Prostate gland (tissue), 2 donors: Measurements from ENCODE around the gene RPL29. TPM values are rescaled to one million over a fixed set of nuclear protein-coding genes. Genes with fewer than 3 reads are reported as not detected.

Experiments
- DNase-seq: peaks from one replicate; pipeline ENCODE4 v3.0.0-alpha.2; 2019; ENCODE audit warnings: low spot score
- H3K27ac ChIP-seq, 2 donors: fragments of 200-600 bp; sonication (generic); 2 replicates each; pipeline ENCODE4 v1.5.1; 2017 to 2019
- H3K27me3 ChIP-seq: fragments of 200-600 bp; sonication (generic); replicated peaks from 2 replicates; pipeline ENCODE4 v1.5.1; 2019; ENCODE audit not compliant: insufficient read depth
- H3K36me3 ChIP-seq, 2 donors: fragments of 200-600 bp; sonication (generic); 1 replicate in 1 of 2; 2 replicates in 1 of 2; pipeline versions ENCODE4 v1.5.1 to v1.8.1; 2017 to 2019
- H3K4me1 ChIP-seq: fragments of 200-600 bp; sonication (generic); replicated peaks from 2 replicates; pipeline ENCODE4 v1.5.1; 2019
- H3K4me3 ChIP-seq, 2 donors: fragments of 200-600 bp; sonication (generic); 2 replicates each; pipeline ENCODE4 v1.5.1; 2017 to 2019
- H3K9me3 ChIP-seq: fragments of 200-600 bp; sonication (generic); 2 replicates; pipeline ENCODE4 v1.5.1; 2017
- CTCF ChIP-seq, 4 experiments: fragments of 200-600 bp in 2 of 4; fragments of 450-650 bp in 2 of 4; sonication (generic) in 2 of 4; IDR thresholded peaks; 1 replicate in 3 of 4; 2 replicates in 1 of 4; pipeline ENCODE4 v1.5.1; 2016 to 2019; ENCODE audit warnings: antibody characterized with exemption in 4 of 4, mild to moderate bottlenecking in 2 of 4, moderate library complexity in 2 of 4
- POLR2A ChIP-seq: fragments of 450-650 bp; IDR thresholded peaks from one replicate; pipeline ENCODE4 v1.6.1; 2016; ENCODE audit warnings: antibody characterized with exemption, mild to moderate bottlenecking
- POLR2AphosphoS5 ChIP-seq: sonication (generic); formaldehyde crosslinking; IDR thresholded peaks from one replicate; pipeline ENCODE4 v1.6.1; 2017; ENCODE audit warnings: antibody characterized with exemption
- WGBS: methylation state at CpG from one replicate; pipeline ENCODE4 v1.1.5; 2018; 5-methylcytosine and 5-hydroxymethylcytosine counted together
- intact Hi-C: fragments of 100-400 bp; cut with DNase I; formaldehyde crosslinking; loops from one replicate; pipeline ENCODE4 v1.14.2; 2022
- total RNA-seq, 2 donors: library from RNA; depleted of rRNA; stranded (reverse); fragments of >200 nt; gene quantifications; one replicate each; pipeline ENCODE4 v1.1.0, GENCODE V29; 2016

The RPL29 gene
- total RNA-seq, 2 donors from 2014 or later: 1,249 to 2,015 TPM

DNA sequence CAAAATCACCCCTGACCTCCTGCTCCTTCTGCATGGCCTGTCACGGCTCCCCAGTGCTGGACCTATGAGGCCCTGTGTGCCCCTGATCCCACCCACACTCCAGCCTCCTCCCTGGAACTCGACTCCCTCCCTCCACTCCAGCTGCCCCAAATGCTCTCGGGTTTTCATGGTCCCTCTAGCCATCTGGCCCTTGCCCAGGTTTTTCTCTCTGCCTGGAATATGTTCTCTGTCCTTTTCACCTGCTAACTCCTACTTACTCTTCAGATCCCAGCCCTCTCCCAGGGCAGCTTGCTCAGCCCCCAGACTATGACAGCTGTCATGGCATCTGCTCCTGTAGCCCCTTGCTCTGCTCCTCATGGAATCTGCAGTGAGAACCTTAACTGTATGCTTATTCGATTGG, 30.3 kb upstream of the RPL29 start:
- H3K27ac ChIP-seq: no peak overlapping the region
- H3K4me1 ChIP-seq: no peaks in the 10 kb centered on the region
- intact Hi-C loops: no loop called here
- no peaks in the 10 kb centered on the region for H3K9me3 ChIP-seq
- H3K27me3 ChIP-seq: no peaks in the 10 kb centered on the region
- TF ChIP-seq POLR2A (no peak), CTCF (IDR thresholded peaks at IDR 0.05) (no peak), POLR2AphosphoS5 (no peak)
- no peak for DNase-seq
- whole genome bisulfite sequencing: 59% methylated on average over 4 of the region's 4 CpGs
- no peak overlapping the region for H3K4me3 ChIP-seq
- H3K36me3 ChIP-seq: no peaks in the 10 kb centered on the region

DNA sequence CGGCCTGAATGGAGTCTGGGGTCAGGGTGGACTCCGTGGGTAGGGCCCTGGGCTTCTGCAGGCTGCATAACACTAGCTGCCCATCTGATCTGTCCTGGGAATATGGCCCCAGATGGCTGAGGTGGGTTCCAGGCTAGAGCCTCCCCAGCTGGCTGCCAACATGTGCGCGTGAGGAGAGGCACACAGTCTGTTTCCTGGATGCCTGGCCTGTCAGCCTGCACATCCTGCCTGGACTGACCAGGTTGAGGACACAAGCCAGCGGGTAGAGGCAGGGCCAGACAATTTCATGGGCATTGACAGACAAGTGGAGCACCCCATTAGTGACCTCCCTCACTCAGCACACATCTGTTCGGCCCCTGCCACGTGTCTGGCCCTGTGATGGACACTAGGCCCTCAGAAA, 29.8 kb upstream of the RPL29 start:
- no peak overlapping the region for H3K4me3 ChIP-seq
- no peaks in the 10 kb centered on the region for H3K9me3 ChIP-seq
- no peak overlapping the region for H3K27ac ChIP-seq
- no peaks in the 10 kb centered on the region for H3K4me1 ChIP-seq
- H3K36me3 ChIP-seq: no peaks in the 10 kb centered on the region
- DNase-seq: no peak
- TF ChIP-seq POLR2AphosphoS5 (no peak), CTCF (IDR thresholded peaks at IDR 0.05) (no peak), POLR2A (no peak)
- intact Hi-C loops: no loop called here
- H3K27me3 ChIP-seq: no peaks in the 10 kb centered on the region
- WGBS: 74% methylated on average over 7 of the region's 7 CpGs

DNA sequence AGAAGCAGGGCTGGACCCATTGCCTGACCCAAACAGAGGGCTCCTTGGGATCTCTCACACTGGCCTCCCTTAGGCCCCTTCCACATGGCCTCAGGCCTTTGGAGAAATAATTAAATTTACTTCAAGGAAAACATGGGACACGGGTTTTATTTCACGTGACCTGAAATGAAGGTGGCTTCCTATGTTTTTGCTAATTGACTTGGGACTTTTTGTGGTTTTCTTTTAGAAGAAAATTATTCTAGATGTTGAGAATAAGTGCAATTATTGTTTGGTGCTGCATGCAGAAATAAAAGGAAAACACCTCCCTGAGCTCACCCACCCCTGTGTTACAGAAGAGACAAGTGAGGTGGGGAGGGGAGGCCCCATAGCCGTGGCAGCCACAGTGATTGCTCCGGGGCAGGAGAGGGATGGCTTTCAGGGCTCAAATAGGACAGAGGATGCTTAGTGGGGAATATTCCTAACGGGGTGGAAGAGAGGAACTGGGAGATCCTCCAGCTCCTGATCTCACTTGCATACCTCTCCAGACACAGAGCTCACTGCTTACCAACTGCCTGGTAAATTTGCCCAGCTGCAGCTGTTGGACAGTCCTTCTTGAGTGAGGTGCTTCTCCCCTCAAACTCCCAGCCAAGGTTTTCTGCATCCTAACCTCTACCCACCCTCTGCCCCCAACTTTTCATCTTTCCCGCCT, 29.2 kb upstream of the RPL29 start:
- intact Hi-C loops: no loop called here
- no peak overlapping the region for H3K4me3 ChIP-seq
- 76% methylated on average over 6 of the region's 6 CpGs for WGBS
- H3K9me3 ChIP-seq: no peaks in the 10 kb centered on the region
- DNase-seq: no peak
- H3K27me3 ChIP-seq: no peaks in the 10 kb centered on the region
- no peaks in the 10 kb centered on the region for H3K36me3 ChIP-seq
- no peak for TF ChIP-seq POLR2AphosphoS5
- TF ChIP-seq POLR2A: no peak
- no peak for TF ChIP-seq CTCF (IDR thresholded peaks at IDR 0.05)
- H3K4me1 ChIP-seq: no peaks in the 10 kb centered on the region
- H3K27ac ChIP-seq: no peak overlapping the region

DNA sequence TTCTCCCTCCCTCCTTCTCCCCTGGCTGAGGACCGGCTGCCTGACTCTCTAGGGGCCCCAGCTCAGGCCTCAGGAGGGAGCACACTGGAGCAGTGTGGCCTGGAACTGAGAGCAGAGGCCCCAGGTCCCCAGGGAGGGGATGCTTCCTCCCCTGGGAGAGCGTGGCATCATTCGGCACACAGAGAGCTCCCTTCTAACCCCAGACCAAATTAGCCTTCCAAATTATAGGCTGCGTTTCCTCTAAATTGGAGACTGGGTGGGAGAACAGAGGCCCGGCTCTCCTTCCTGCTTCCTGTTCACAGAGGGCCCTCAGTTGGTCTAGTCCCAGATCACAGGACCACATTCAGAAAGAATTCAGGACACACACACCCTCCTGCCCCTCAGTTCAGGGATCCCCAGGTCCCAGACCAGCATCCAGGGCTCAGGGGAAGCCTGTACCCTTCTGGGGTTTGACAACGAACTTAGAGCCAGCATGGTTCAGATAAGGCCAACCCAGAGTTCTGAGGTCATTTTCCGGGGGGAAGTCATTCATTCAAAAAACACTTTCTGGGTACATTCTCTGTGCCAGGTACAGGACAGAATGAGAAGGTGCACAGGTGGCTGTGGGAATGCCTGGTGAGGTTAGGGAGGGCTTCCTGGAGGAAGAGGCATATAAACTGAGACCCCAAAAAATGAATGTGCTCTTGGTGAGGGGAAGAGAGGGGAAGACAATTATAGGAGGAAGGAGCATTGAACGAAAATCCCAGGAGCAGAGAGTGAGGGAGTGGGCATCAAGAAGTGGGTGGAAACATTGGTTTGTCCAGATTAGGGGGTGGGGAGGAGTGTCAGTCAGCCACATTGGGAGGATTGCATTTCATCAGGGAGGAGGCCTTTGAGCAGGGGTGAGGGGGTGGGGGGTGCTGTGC, 28.4 kb upstream of the RPL29 start:
- Histone ChIP-seq H3K27me3 (no peaks in the 10 kb centered on the region), H3K36me3 (no peaks in the 10 kb centered on the region), H3K27ac (no peak overlapping the region), H3K4me3 (no peak overlapping the region), H3K4me1 (no peaks in the 10 kb centered on the region), H3K9me3 (no peaks in the 10 kb centered on the region)
- TF ChIP-seq POLR2AphosphoS5: no peak
- no peak for TF ChIP-seq CTCF (IDR thresholded peaks at IDR 0.05)
- TF ChIP-seq POLR2A: no peak
- no peak for DNase-seq
- intact Hi-C loops: no loop called here
- 78% methylated on average over 8 of the region's 8 CpGs for WGBS
